ENCODE measurements around the gene TXLNA.

Gene TXLNA

GRCh38 chr1:32220746-32221580 is 41.5 kb downstream of the TXLNA start:
- Histone ChIP-seq H3K27ac (ENCODE audit: insufficient read depth in 1 of 2, low read depth in 1 of 2, low read length in 2 of 2, poor library complexity in 1 of 2, severe bottlenecking in 2 of 2) (peak overlapping the region in 1 of 2 experiments; percentile 100), H3K36me3 (ENCODE audit: control insufficient read depth in 4 of 4, insufficient read depth in 4 of 4, low read length in 3 of 4) (peaks cover 7 to 39% (median 16%) of the 10 kb centered on the region in 4 experiments), H3K4me3 (ENCODE audit: control insufficient read depth in 1 of 7, extremely low read depth in 1 of 7, insufficient read depth in 4 of 7, low read depth in 2 of 7, low read length in 6 of 7) (peak overlapping the region in 6 of 7 experiments; percentile 73 to 97 (median 86)), H3K4me1 (ENCODE audit: control extremely low read depth in 1 of 4, control insufficient read depth in 4 of 4, insufficient read depth in 4 of 4, low read length in 3 of 4) (peaks cover 3 to 29% (median 22%) of the 10 kb centered on the region in 4 experiments), H3K9me3 (ENCODE audit: control extremely low read depth in 1 of 5, control insufficient read depth in 4 of 5, insufficient read depth in 2 of 5, low read depth in 1 of 5, low read length in 4 of 5) (no peaks in the 10 kb centered on the region), H3K27me3 (replicated peaks in 2 of 5; ENCODE audit: control insufficient read depth in 4 of 5, insufficient read depth in 5 of 5, low read length in 4 of 5) (no peaks in the 10 kb centered on the region)
- CTCF ChIA-PET = interaction anchor here (1.0 to 2.8 kb wide), 4 partner anchors 11 to 41 kb away, joined by 3 to 14 read pairs (median 3); partner anchors contain the start of gene CCDC28B
- no peak for DNase-seq
- POLR2A ChIA-PET = interaction anchor here (0.8 kb wide), 1 partner anchor 19 kb away, joined by 3 read pairs; no protein-coding TSS in a partner anchor
- WGBS (ENCODE audit: insufficient coverage) = 100% methylated on average over 3 of the region's 4 CpGs

DNA sequence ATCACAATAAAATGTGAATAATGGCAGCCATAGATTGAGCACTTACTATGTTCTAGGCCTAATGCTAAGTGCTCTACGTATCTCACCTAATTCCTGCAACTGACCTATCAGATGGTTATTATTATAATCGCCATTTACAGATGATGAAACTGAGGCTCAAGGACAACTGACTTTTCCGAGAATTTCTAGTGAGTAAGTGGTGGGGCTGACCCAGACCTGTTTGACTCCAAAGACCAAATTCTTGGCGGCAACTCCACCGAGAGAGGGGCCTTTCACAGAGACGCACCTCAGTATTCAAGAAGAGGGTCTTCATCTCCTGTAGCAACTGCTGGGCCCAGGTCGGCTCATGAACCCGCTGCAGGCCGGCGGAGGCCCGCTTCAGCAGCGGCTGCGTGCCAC is 42.1 kb downstream of the TXLNA start:
- H3K27ac ChIP-seq (ENCODE audit: insufficient read depth in 1 of 2, low read depth in 1 of 2, low read length in 2 of 2, poor library complexity in 1 of 2, severe bottlenecking in 2 of 2) = peak overlapping the region; percentile 99 to 100
- H3K4me1 ChIP-seq (ENCODE audit: control extremely low read depth in 1 of 4, control insufficient read depth in 4 of 4, insufficient read depth in 4 of 4, low read length in 3 of 4) = peaks cover 3 to 29% (median 22%) of the 10 kb centered on the region in 4 experiments
- WGBS (ENCODE audit: insufficient coverage) = 29% methylated on average over 13 of the region's 13 CpGs
- H3K36me3 ChIP-seq (ENCODE audit: control insufficient read depth in 4 of 4, insufficient read depth in 4 of 4, low read length in 3 of 4) = peaks cover 7 to 41% (median 17%) of the 10 kb centered on the region in 4 experiments
- H3K27me3 ChIP-seq (replicated peaks in 2 of 5; ENCODE audit: control insufficient read depth in 4 of 5, insufficient read depth in 5 of 5, low read length in 4 of 5) = no peaks in the 10 kb centered on the region
- H3K9me3 ChIP-seq (ENCODE audit: control extremely low read depth in 1 of 5, control insufficient read depth in 4 of 5, insufficient read depth in 2 of 5, low read depth in 1 of 5, low read length in 4 of 5) = no peaks in the 10 kb centered on the region
- ChIA-PET CTCF (interaction anchor here (1.1 to 3.0 kb wide), 3 partner anchors 14 to 41 kb away, joined by 3 to 15 read pairs (median 3); no protein-coding TSS in a partner anchor), POLR2A (interaction anchor here (0.6 to 0.8 kb wide), 2 partner anchors 10 to 19 kb away, joined by 3 read pairs; no protein-coding TSS in a partner anchor)
- no peak for DNase-seq
- peak overlapping the region; percentile 65 to 97 (median 85) for H3K4me3 ChIP-seq (ENCODE audit: control insufficient read depth in 1 of 7, extremely low read depth in 1 of 7, insufficient read depth in 4 of 7, low read depth in 2 of 7, low read length in 6 of 7)

GRCh38 chr1:32221980-32222755 is 42.7 kb downstream of the TXLNA start, which contains the start of the genes EIF3I and TMEM234:
Gene EIF3I (plus strand): TSS chr1:32222407. CDS start chr1:32222442, 35 bp downstream.
Gene TMEM234 (minus strand): TSS chr1:32222353. CDS start chr1:32222322, 31 bp downstream.
- Histone ChIP-seq H3K4me1 (ENCODE audit: control extremely low read depth in 1 of 4, control insufficient read depth in 4 of 4, insufficient read depth in 4 of 4, low read length in 3 of 4) (peaks cover 3 to 29% (median 22%) of the 10 kb centered on the region in 4 experiments), H3K9me3 (ENCODE audit: control extremely low read depth in 1 of 5, control insufficient read depth in 4 of 5, insufficient read depth in 2 of 5, low read depth in 1 of 5, low read length in 4 of 5) (no peaks in the 10 kb centered on the region), H3K4me3 (ENCODE audit: control insufficient read depth in 1 of 7, extremely low read depth in 1 of 7, insufficient read depth in 4 of 7, low read depth in 2 of 7, low read length in 6 of 7) (peak within 1 kb of the TSS; percentile 65 to 97 (median 85)), H3K27me3 (replicated peaks in 2 of 5; ENCODE audit: control insufficient read depth in 4 of 5, insufficient read depth in 5 of 5, low read length in 4 of 5) (no peaks in the 10 kb centered on the region), H3K36me3 (ENCODE audit: control insufficient read depth in 4 of 4, insufficient read depth in 4 of 4, low read length in 3 of 4) (peaks cover 7 to 38% (median 15%) of the 10 kb centered on the region in 4 experiments), H3K27ac (ENCODE audit: insufficient read depth in 1 of 2, low read depth in 1 of 2, low read length in 2 of 2, poor library complexity in 1 of 2, severe bottlenecking in 2 of 2) (peak within 1 kb of the TSS; percentile 99 to 100)
- DNase-seq = peak; percentile 96 to 97 (median 97)
- WGBS (ENCODE audit: insufficient coverage) = 0% methylated on average over 25 of the region's 46 CpGs
- ChIA-PET CTCF (interaction anchor here (0.6 to 3.0 kb wide), 5 partner anchors 14 to 666 kb away, joined by 3 to 15 read pairs (median 3); no protein-coding TSS in a partner anchor), POLR2A (interaction anchor here (0.6 to 1.0 kb wide), 3 partner anchors 9 to 10 kb away, joined by 3 to 6 read pairs (median 3); no protein-coding TSS in a partner anchor)

GRCh38 chr1:32223683-32224082 is 44.2 kb downstream of the TXLNA start:
- H3K36me3 ChIP-seq (ENCODE audit: control insufficient read depth in 4 of 4, insufficient read depth in 4 of 4, low read length in 3 of 4) = peaks cover 12 to 49% (median 26%) of the 10 kb centered on the region in 4 experiments
- peaks cover 3 to 29% (median 22%) of the 10 kb centered on the region in 4 experiments for H3K4me1 ChIP-seq (ENCODE audit: control extremely low read depth in 1 of 4, control insufficient read depth in 4 of 4, insufficient read depth in 4 of 4, low read length in 3 of 4)
- ChIA-PET POLR2A (interaction anchor here (0.7 kb wide), 1 partner anchor 17 kb away, joined by 3 read pairs; no protein-coding TSS in a partner anchor), CTCF (interaction anchor here (1.2 to 3.0 kb wide), 5 partner anchors 8 to 148 kb away, joined by 5 to 15 read pairs (median 10); no protein-coding TSS in a partner anchor)
- H3K27ac ChIP-seq (ENCODE audit: insufficient read depth in 1 of 2, low read depth in 1 of 2, low read length in 2 of 2, poor library complexity in 1 of 2, severe bottlenecking in 2 of 2) = peak overlapping the region; percentile 29 to 33
- WGBS (ENCODE audit: insufficient coverage) = 94% methylated on average over 3 of the region's 3 CpGs
- H3K27me3 ChIP-seq (replicated peaks in 2 of 5; ENCODE audit: control insufficient read depth in 4 of 5, insufficient read depth in 5 of 5, low read length in 4 of 5) = no peaks in the 10 kb centered on the region
- H3K4me3 ChIP-seq (ENCODE audit: control insufficient read depth in 1 of 7, extremely low read depth in 1 of 7, insufficient read depth in 4 of 7, low read depth in 2 of 7, low read length in 6 of 7) = no peak overlapping the region
- no peaks in the 10 kb centered on the region for H3K9me3 ChIP-seq (ENCODE audit: control extremely low read depth in 1 of 5, control insufficient read depth in 4 of 5, insufficient read depth in 2 of 5, low read depth in 1 of 5, low read length in 4 of 5)
- DNase-seq = no peak

DNA sequence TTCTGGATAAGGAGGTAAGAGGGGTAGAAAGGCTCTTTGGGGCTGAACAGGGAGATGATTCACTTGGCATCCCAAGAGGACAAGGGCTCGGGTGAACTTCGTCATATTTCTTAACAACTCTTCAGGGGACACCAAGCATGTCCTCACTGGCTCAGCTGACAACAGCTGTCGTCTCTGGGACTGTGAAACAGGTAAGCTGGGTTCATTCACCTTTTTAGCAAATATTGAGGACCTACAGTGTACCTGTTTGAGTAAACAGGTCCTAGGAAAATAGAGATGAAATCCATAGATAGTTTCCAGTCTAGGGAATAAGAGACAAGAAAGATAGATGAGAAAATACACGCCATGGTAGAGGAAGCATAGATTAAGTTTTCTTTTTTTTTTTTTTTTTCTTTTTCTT is 44.8 kb downstream of the TXLNA start:
- no peaks in the 10 kb centered on the region for H3K9me3 ChIP-seq (ENCODE audit: control extremely low read depth in 1 of 5, control insufficient read depth in 4 of 5, insufficient read depth in 2 of 5, low read depth in 1 of 5, low read length in 4 of 5)
- H3K4me3 ChIP-seq (ENCODE audit: control insufficient read depth in 1 of 7, extremely low read depth in 1 of 7, insufficient read depth in 4 of 7, low read depth in 2 of 7, low read length in 6 of 7) = no peak overlapping the region
- peaks cover 12 to 51% (median 31%) of the 10 kb centered on the region in 4 experiments for H3K36me3 ChIP-seq (ENCODE audit: control insufficient read depth in 4 of 4, insufficient read depth in 4 of 4, low read length in 3 of 4)
- H3K27ac ChIP-seq (ENCODE audit: insufficient read depth in 1 of 2, low read depth in 1 of 2, low read length in 2 of 2, poor library complexity in 1 of 2, severe bottlenecking in 2 of 2) = peak overlapping the region in 1 of 2 experiments; percentile 29
- H3K4me1 ChIP-seq (ENCODE audit: control extremely low read depth in 1 of 4, control insufficient read depth in 4 of 4, insufficient read depth in 4 of 4, low read length in 3 of 4) = peaks cover 3 to 29% (median 22%) of the 10 kb centered on the region in 4 experiments
- POLR2A ChIA-PET = no interaction called here
- no peaks in the 10 kb centered on the region for H3K27me3 ChIP-seq (replicated peaks in 2 of 5; ENCODE audit: control insufficient read depth in 4 of 5, insufficient read depth in 5 of 5, low read length in 4 of 5)
- CTCF ChIA-PET = interaction anchor here (1.5 to 3.0 kb wide), 4 partner anchors 9 to 24 kb away, joined by 3 to 15 read pairs (median 11); no protein-coding TSS in a partner anchor
- DNase-seq = no peak
- WGBS (ENCODE audit: insufficient coverage) = 100% methylated on average over 3 of the region's 4 CpGs

DNA sequence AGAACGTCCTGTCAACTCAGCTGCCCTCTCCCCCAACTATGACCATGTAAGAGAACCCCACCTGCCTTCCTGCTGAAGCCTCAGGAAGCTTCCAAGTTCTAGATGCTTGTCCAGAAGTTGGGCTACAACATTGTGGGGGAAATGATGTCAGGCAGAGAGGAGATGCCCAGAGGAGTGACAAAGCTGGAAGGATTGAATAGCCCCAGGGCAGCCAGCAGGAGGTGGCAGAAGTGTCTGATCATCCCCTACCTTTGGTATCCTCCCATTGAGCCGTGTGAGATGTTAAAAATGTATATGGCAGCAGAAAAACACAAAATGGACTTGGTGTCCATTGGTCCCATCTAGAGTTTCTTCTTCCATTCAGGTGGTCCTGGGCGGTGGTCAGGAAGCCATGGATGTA is 49.3 kb downstream of the TXLNA start:
- Histone ChIP-seq H3K36me3 (ENCODE audit: control insufficient read depth in 4 of 4, insufficient read depth in 4 of 4, low read length in 3 of 4) (peaks cover 14 to 66% (median 43%) of the 10 kb centered on the region in 4 experiments), H3K4me1 (ENCODE audit: control extremely low read depth in 1 of 4, control insufficient read depth in 4 of 4, insufficient read depth in 4 of 4, low read length in 3 of 4) (peaks cover 0 to 4% (median under 1%) of the 10 kb centered on the region in 4 experiments), H3K27me3 (replicated peaks in 2 of 5; ENCODE audit: control insufficient read depth in 4 of 5, insufficient read depth in 5 of 5, low read length in 4 of 5) (no peaks in the 10 kb centered on the region), H3K27ac (ENCODE audit: insufficient read depth in 1 of 2, low read depth in 1 of 2, low read length in 2 of 2, poor library complexity in 1 of 2, severe bottlenecking in 2 of 2) (no peak overlapping the region), H3K9me3 (ENCODE audit: control extremely low read depth in 1 of 5, control insufficient read depth in 4 of 5, insufficient read depth in 2 of 5, low read depth in 1 of 5, low read length in 4 of 5) (no peaks in the 10 kb centered on the region), H3K4me3 (ENCODE audit: control insufficient read depth in 1 of 7, extremely low read depth in 1 of 7, insufficient read depth in 4 of 7, low read depth in 2 of 7, low read length in 6 of 7) (no peak overlapping the region)
- ChIA-PET CTCF (interaction anchor here (2.0 to 4.6 kb wide), 3 partner anchors 11 to 20 kb away, joined by 11 to 22 read pairs (median 12); no protein-coding TSS in a partner anchor), POLR2A (interaction anchor here (1.0 to 1.4 kb wide), 2 partner anchors 10 to 12 kb away, joined by 3 to 5 read pairs; no protein-coding TSS in a partner anchor)
- no peak for DNase-seq
- WGBS (ENCODE audit: insufficient coverage) = 92% methylated on average over 2 of the region's 3 CpGs

Measured in common myeloid progenitor, CD34-positive (primary cell).